Endothelial cell of umbilical vein (primary cell): ENCODE measurements around the gene ICA1L. TPM values are rescaled to one million over a fixed set of nuclear protein-coding genes. Genes with fewer than 3 reads are reported as not detected.

Experiments used
- BruUV-seq: library from RNA; stranded (reverse); fragments of 400-500 nt; replicated peaks from 2 replicates; lab custom pipeline; 2021; lab: Mats Ljungman, UMichigan
- CTCF ChIA-PET: fragments of 300-600, 350-600 bp; sonication (Branson Sonifier 250); formaldehyde crosslinking; loops from one replicate; lab custom pipeline; 2021; ENCODE audit warnings: antibody characterized with exemption, inconsistent platforms; lab: Charles Lee
- POLR2A ChIA-PET: fragments of 300-600, 350-600 bp; sonication (Branson Sonifier 250); formaldehyde crosslinking; loops from one replicate; lab custom pipeline; 2021; ENCODE audit warnings: antibody characterized with exemption, inconsistent platforms; lab: Charles Lee
- DNase-seq: peaks from one replicate; pipeline ENCODE4 v3.0.0-alpha.2; 2011; ENCODE audit warnings: low read depth, low spot score
- FAIRE-seq: peaks from 2 replicates; lab custom pipeline; 2011; peaks lifted over from hg19 to GRCh38; lab: Jason Lieb, UNC
- H2AFZ ChIP-seq: 2 replicates; pipeline ENCODE4 v1.6.0; 2012; ENCODE audit warnings: low read depth, low read length, control low read depth, inconsistent platforms
- H3K27ac ChIP-seq: 2 replicates; pipeline ENCODE4 v1.5.1; 2011; ENCODE audit warnings: low read depth, mild to moderate bottlenecking, control low read depth, low read length, moderate library complexity; ENCODE audit not compliant: insufficient read depth
- H3K27me3 ChIP-seq, 2 experiments: 2 replicates each; pipeline versions ENCODE4 v1.6.0 to v1.6.1; 2011; ENCODE audit warnings: low read length in 2 of 2, mixed read lengths in 1 of 2; ENCODE audit not compliant: control insufficient read depth in 2 of 2, insufficient read depth in 2 of 2
- H3K36me3 ChIP-seq, 2 experiments: 2 replicates in 1 of 2; 3 replicates in 1 of 2; pipeline ENCODE4 v1.5.1; 2011; ENCODE audit warnings: low read length in 2 of 2, mild to moderate bottlenecking in 1 of 2, moderate library complexity in 1 of 2; ENCODE audit not compliant: control insufficient read depth in 2 of 2, insufficient read depth in 2 of 2; ENCODE audit errors: extremely low read depth in 1 of 2
- H3K4me1 ChIP-seq: 3 replicates; pipeline ENCODE4 v1.5.1; 2011; ENCODE audit warnings: mild to moderate bottlenecking, low read length; ENCODE audit not compliant: control insufficient read depth, insufficient read depth; ENCODE audit errors: extremely low read depth
- H3K4me2 ChIP-seq: 2 replicates; pipeline ENCODE4 v1.6.1; 2011; ENCODE audit warnings: low read length, control low read depth, mixed read lengths; ENCODE audit not compliant: insufficient read depth
- H3K4me3 ChIP-seq, 3 experiments: fragments of 200-600 bp in 1 of 3; sonication (generic), shearing (Covaris generic) in 1 of 3; replicated peaks in 1 of 3; 2 replicates each; pipeline ENCODE4 v1.5.1; 2011 to 2016; ENCODE audit warnings: control low read depth in 3 of 3, low read length in 3 of 3, mild to moderate bottlenecking in 2 of 3, inconsistent platforms in 1 of 3, low read depth in 1 of 3, moderate library complexity in 1 of 3; ENCODE audit not compliant: insufficient read depth in 1 of 3
- H3K79me2 ChIP-seq: 2 replicates; pipeline ENCODE4 v1.6.0; 2012; ENCODE audit warnings: low read length, inconsistent platforms; ENCODE audit not compliant: control insufficient read depth, insufficient read depth
- H3K9ac ChIP-seq: replicated peaks from 2 replicates; pipeline ENCODE3; 2011; ENCODE audit warnings: low read length, control low read depth; ENCODE audit not compliant: insufficient read depth; ENCODE audit errors: extremely low read depth
- H3K9me1 ChIP-seq: replicated peaks from 3 replicates; pipeline ENCODE4 v1.6.0; 2011; ENCODE audit warnings: mild to moderate bottlenecking, low read length; ENCODE audit not compliant: control insufficient read depth, insufficient read depth; ENCODE audit errors: extremely low read depth
- H3K9me3 ChIP-seq: replicated peaks from 2 replicates; pipeline ENCODE4 v1.5.1; 2012; ENCODE audit warnings: low read length, inconsistent platforms; ENCODE audit not compliant: control insufficient read depth, insufficient read depth
- H4K20me1 ChIP-seq: replicated peaks from 2 replicates; pipeline ENCODE3; 2011; ENCODE audit warnings: mild to moderate bottlenecking, low read length; ENCODE audit not compliant: control insufficient read depth, insufficient read depth; ENCODE audit errors: extremely low read depth
- CTCF ChIP-seq, 2 donors: IDR thresholded peaks; 1 replicate in 1 of 2; 2 replicates in 1 of 2; pipeline ENCODE4 v1.5.1; 2011; ENCODE audit warnings: low read length in 2 of 2, mild to moderate bottlenecking in 2 of 2, moderate library complexity in 2 of 2, control low read depth in 1 of 2, inconsistent platforms in 1 of 2, low read depth in 1 of 2; ENCODE audit not compliant: insufficient read depth in 1 of 2; ENCODE audit errors: extremely low read depth in 1 of 2
- EZH2 ChIP-seq: IDR thresholded peaks from 2 replicates; pipeline ENCODE4 v1.6.1; 2012; ENCODE audit warnings: borderline replicate concordance, low read depth, mild to moderate bottlenecking, moderate library complexity, low read length, inconsistent platforms; ENCODE audit not compliant: severe bottlenecking
- JUN ChIP-seq: IDR thresholded peaks from 2 replicates; pipeline ENCODE4 v1.6.1; 2011; ENCODE audit warnings: borderline replicate concordance, low read depth; ENCODE audit not compliant: insufficient read length, insufficient read depth
- MYC ChIP-seq: IDR thresholded peaks from one replicate; pipeline ENCODE4 v1.6.1; 2011; ENCODE audit warnings: mild to moderate bottlenecking, low read depth, low read length
- POLR2A ChIP-seq: IDR thresholded peaks from 2 replicates; pipeline ENCODE4 v1.6.1; 2012; ENCODE audit warnings: low read depth, mild to moderate bottlenecking, control low read depth, low read length
- POLR2AphosphoS5 ChIP-seq: IDR thresholded peaks from 2 replicates; pipeline ENCODE4 v1.6.1; 2012; ENCODE audit warnings: low read depth, mild to moderate bottlenecking, control low read depth, low read length, moderate library complexity; ENCODE audit not compliant: insufficient read depth
- dilution Hi-C: fragments of 300-500 bp; cut with MboI; formaldehyde crosslinking; loops from one replicate; pipeline ENCODE4 v1.15.0; 2019; ENCODE audit warnings: low sequenced_read_pairs; ENCODE audit not compliant: extremely low pct_ligation_motif_present
- intact Hi-C: fragments of 100-400 bp; cut with micrococcal nuclease; formaldehyde crosslinking; loops from one replicate; pipeline ENCODE4 v1.10.0; 2022
- polyA plus RNA-seq, 4 experiments: library from polyadenylated mRNA; depleted of rRNA in 3 of 4; stranded (reverse) in 3 of 4; unstranded in 1 of 4; fragments of >200 nt; gene quantifications; 2 replicates each; pipeline versions ENCODE4 v1.2.1 to v1.2.3, GENCODE V29; 2011 to 2012; ENCODE audit warnings: missing spikeins in 1 of 4
- total RNA-seq: library from RNA; stranded (reverse); gene quantifications from 2 replicates; pipeline ENCODE4 v1.2.3, GENCODE V29; 2021
- TF ChIP-seq, protein P1 (sequence below): IDR thresholded peaks from 2 replicates; pipeline ENCODE4 v1.6.1; 2011; ENCODE audit not compliant: insufficient read depth, insufficient read length

The ICA1L gene
- total and polyA plus RNA-seq, 2 donors (not counting 3 experiments of a cell fraction or from before 2014, with no cell fraction given) = 1.6 to 3.7 TPM

DNA sequence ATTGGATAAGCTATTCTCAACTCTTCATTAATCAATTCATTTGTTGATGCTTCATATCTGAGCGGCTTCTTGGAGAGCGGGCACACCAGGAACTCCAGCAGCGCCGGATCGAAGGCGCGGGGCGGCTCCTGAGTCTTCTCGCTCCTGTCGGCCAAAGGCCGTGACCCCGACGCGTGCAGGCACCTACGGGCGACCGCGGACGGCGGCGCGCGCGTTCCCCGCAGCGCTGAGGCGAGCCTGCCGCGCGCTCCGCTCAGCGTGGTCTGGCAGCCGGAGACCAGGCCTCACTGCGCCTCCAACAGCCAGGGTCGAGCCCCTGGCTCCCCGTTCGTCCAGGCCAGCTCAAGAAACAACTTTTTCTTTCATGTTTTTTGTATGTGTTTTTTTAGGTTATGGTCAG lies 97.5 kb downstream of the ICA1L start:
- DNase-seq (no peak), FAIRE-seq (no peak)
- dilution Hi-C loops = no loop called here
- H3K9me1 ChIP-seq = no peaks in the 10 kb centered on the region
- no peak overlapping the region for H2AFZ ChIP-seq
- no peak overlapping the region for H3K27ac ChIP-seq
- TF ChIP-seq MYC (no peak), EZH2 (no peak), POLR2A (no peak)
- H3K9me3 ChIP-seq = no peaks in the 10 kb centered on the region
- no peak overlapping the region for H3K4me2 ChIP-seq
- no peak overlapping the region for H3K9ac ChIP-seq
- no peak overlapping the region for H3K4me3 ChIP-seq
- no peaks in the 10 kb centered on the region for H3K79me2 ChIP-seq
- POLR2A ChIA-PET = no interaction called here
- no peaks in the 10 kb centered on the region for H3K36me3 ChIP-seq
- BruUV-seq = no TSS peak
- H3K4me1 ChIP-seq = no peaks in the 10 kb centered on the region
- CTCF ChIA-PET = no interaction called here
- no peaks in the 10 kb centered on the region for H4K20me1 ChIP-seq
- intact Hi-C loops = no loop called here
- H3K27me3 ChIP-seq = no peaks in the 10 kb centered on the region

- dilution Hi-C loops = no loop called here
- intact Hi-C loops = no loop called here
- H3K9me1 ChIP-seq = no peaks in the 10 kb centered on the region
- H3K27ac ChIP-seq = no peak overlapping the region
- H3K36me3 ChIP-seq = no peaks in the 10 kb centered on the region
- TF ChIP-seq JUN (no peak), POLR2AphosphoS5 (no peak), EZH2 (no peak), CTCF (IDR thresholded peaks at IDR 0.05; ENCODE audit: extremely low read depth in 1 of 2, insufficient read depth in 1 of 2, low read depth in 1 of 2, low read length in 2 of 2) (no peak), POLR2A (no peak)
- TF ChIP-seq, protein P1, sequence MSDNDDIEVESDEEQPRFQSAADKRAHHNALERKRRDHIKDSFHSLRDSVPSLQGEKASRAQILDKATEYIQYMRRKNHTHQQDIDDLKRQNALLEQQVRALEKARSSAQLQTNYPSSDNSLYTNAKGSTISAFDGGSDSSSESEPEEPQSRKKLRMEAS = no peak
- no peak overlapping the region for H2AFZ ChIP-seq
- CTCF ChIA-PET = no interaction called here
- H3K4me1 ChIP-seq = no peaks in the 10 kb centered on the region
- FAIRE-seq = peak; percentile 21
- H3K79me2 ChIP-seq = no peaks in the 10 kb centered on the region
- POLR2A ChIA-PET = no interaction called here
- H3K4me2 ChIP-seq = no peak overlapping the region
- H3K9ac ChIP-seq = no peak overlapping the region
- no peak for DNase-seq
- no peaks in the 10 kb centered on the region for H3K27me3 ChIP-seq
- no TSS peak for BruUV-seq
- H4K20me1 ChIP-seq = no peaks in the 10 kb centered on the region
- no peak overlapping the region for H3K4me3 ChIP-seq
- H3K9me3 ChIP-seq = no peaks in the 10 kb centered on the region
Measured at GRCh38 chr2:202773301-202773973, 98.1 kb downstream of the ICA1L start.
